ENCODE measurements around the gene ASF1B. TPM values are rescaled to one million over a fixed set of nuclear protein-coding genes. Genes with fewer than 3 reads are reported as not detected.

Gene ASF1B
- total and polyA plus RNA-seq, 2 donors (not counting 1 experiment from before 2014, with no cell fraction given) = 2.6 to 6.5 TPM

- no peak overlapping the region for H3K4me2 ChIP-seq (ENCODE audit: extremely low read depth, insufficient read depth, low read length)
Measured at GRCh38 chr19:14164082-14164481, 27.7 kb upstream of the ASF1B start.

GRCh38 chr19:14162871-14163297 is 26.5 kb upstream of the ASF1B start:
- no peaks in the 10 kb centered on the region for H3K9me3 ChIP-seq (ENCODE audit: control insufficient read depth, insufficient read depth, low read depth, low read length)
- no peak overlapping the region for H2AFZ ChIP-seq (ENCODE audit: low read length)

More at GRCh38 chr19:14164082-14164481, 27.7 kb upstream of the ASF1B start:
- TF ChIP-seq CTCF (conservative IDR thresholded peaks at IDR 0.05 in 1 of 2, IDR thresholded peaks at IDR 0.05 in 1 of 2; ENCODE audit: low read depth in 1 of 2, low read length in 2 of 2) (no peak), EZH2 (IDR thresholded peaks at IDR 0.05; ENCODE audit: low read length, missing control alignments) (no peak)
- Histone ChIP-seq H2AFZ (ENCODE audit: low read length) (no peak overlapping the region), H3K9ac (ENCODE audit: insufficient read depth, low read length) (no peak overlapping the region), H3K36me3 (ENCODE audit: control insufficient read depth, insufficient read depth, low read length) (no peaks in the 10 kb centered on the region), H3K79me2 (ENCODE audit: control insufficient read depth, insufficient read depth, low read length) (no peaks in the 10 kb centered on the region), H3K9me3 (ENCODE audit: control insufficient read depth, insufficient read depth, low read depth, low read length) (no peaks in the 10 kb centered on the region), H3K4me3 (replicated peaks in 1 of 4; ENCODE audit: control extremely low read depth in 1 of 4, insufficient read depth in 1 of 4, low read depth in 3 of 4, low read length in 4 of 4) (no peak overlapping the region), H3K27me3 (ENCODE audit: control insufficient read depth, insufficient read depth, low read length) (no peaks in the 10 kb centered on the region), H3K27ac (ENCODE audit: insufficient read depth, low read length) (no peak overlapping the region), H3K4me1 (ENCODE audit: control insufficient read depth, extremely low read depth, insufficient read depth, low read length) (no peaks in the 10 kb centered on the region), H4K20me1 (ENCODE audit: control insufficient read depth, extremely low read depth, insufficient read depth, low read length) (no peaks in the 10 kb centered on the region)
- no peak for DNase-seq (ENCODE audit: low read depth in 2 of 2)

GRCh38 chr19:14161305-14161704 is 24.9 kb upstream of the ASF1B start:
- Histone ChIP-seq H3K4me1 (ENCODE audit: control insufficient read depth, extremely low read depth, insufficient read depth, low read length) (no peaks in the 10 kb centered on the region), H3K9ac (ENCODE audit: insufficient read depth, low read length) (no peak overlapping the region), H3K27me3 (ENCODE audit: control insufficient read depth, insufficient read depth, low read length) (no peaks in the 10 kb centered on the region), H3K4me2 (ENCODE audit: extremely low read depth, insufficient read depth, low read length) (no peak overlapping the region), H3K4me3 (replicated peaks in 1 of 4; ENCODE audit: control extremely low read depth in 1 of 4, insufficient read depth in 1 of 4, low read depth in 3 of 4, low read length in 4 of 4) (no peak overlapping the region), H4K20me1 (ENCODE audit: control insufficient read depth, extremely low read depth, insufficient read depth, low read length) (no peaks in the 10 kb centered on the region), H2AFZ (ENCODE audit: low read length) (no peak overlapping the region), H3K9me3 (ENCODE audit: control insufficient read depth, insufficient read depth, low read depth, low read length) (no peaks in the 10 kb centered on the region), H3K36me3 (ENCODE audit: control insufficient read depth, insufficient read depth, low read length) (peaks cover 5% of the 10 kb centered on the region), H3K79me2 (ENCODE audit: control insufficient read depth, insufficient read depth, low read length) (no peaks in the 10 kb centered on the region), H3K27ac (ENCODE audit: insufficient read depth, low read length) (no peak overlapping the region)
- TF ChIP-seq EZH2 (IDR thresholded peaks at IDR 0.05; ENCODE audit: low read length, missing control alignments) = no peak
- no peak for TF ChIP-seq CTCF (conservative IDR thresholded peaks at IDR 0.05 in 1 of 2, IDR thresholded peaks at IDR 0.05 in 1 of 2; ENCODE audit: low read depth in 1 of 2, low read length in 2 of 2)
- DNase-seq (ENCODE audit: low read depth in 2 of 2) = no peak

More at GRCh38 chr19:14162871-14163297, 26.5 kb upstream of the ASF1B start:
- DNase-seq (ENCODE audit: low read depth in 2 of 2) = no peak
- no peak overlapping the region for H3K9ac ChIP-seq (ENCODE audit: insufficient read depth, low read length)
- no peaks in the 10 kb centered on the region for H4K20me1 ChIP-seq (ENCODE audit: control insufficient read depth, extremely low read depth, insufficient read depth, low read length)
- H3K27ac ChIP-seq (ENCODE audit: insufficient read depth, low read length) = no peak overlapping the region
- no peaks in the 10 kb centered on the region for H3K4me1 ChIP-seq (ENCODE audit: control insufficient read depth, extremely low read depth, insufficient read depth, low read length)
- H3K79me2 ChIP-seq (ENCODE audit: control insufficient read depth, insufficient read depth, low read length) = no peaks in the 10 kb centered on the region
- TF ChIP-seq CTCF (conservative IDR thresholded peaks at IDR 0.05 in 1 of 2, IDR thresholded peaks at IDR 0.05 in 1 of 2; ENCODE audit: low read depth in 1 of 2, low read length in 2 of 2) = no peak
- no peak for TF ChIP-seq EZH2 (IDR thresholded peaks at IDR 0.05; ENCODE audit: low read length, missing control alignments)
- H3K4me2 ChIP-seq (ENCODE audit: extremely low read depth, insufficient read depth, low read length) = no peak overlapping the region
- H3K36me3 ChIP-seq (ENCODE audit: control insufficient read depth, insufficient read depth, low read length) = no peaks in the 10 kb centered on the region
- no peak overlapping the region for H3K4me3 ChIP-seq (replicated peaks in 1 of 4; ENCODE audit: control extremely low read depth in 1 of 4, insufficient read depth in 1 of 4, low read depth in 3 of 4, low read length in 4 of 4)
- H3K27me3 ChIP-seq (ENCODE audit: control insufficient read depth, insufficient read depth, low read length) = no peaks in the 10 kb centered on the region

Data from fibroblast of lung (primary cell).